Right atrium auricular region (tissue), 2 donors: Measurements from ENCODE around the gene TRMT11. TPM values are rescaled to one million over a fixed set of nuclear protein-coding genes. Genes with fewer than 3 reads are reported as not detected.
A peak's percentile ranks its signal among the peaks of the same experiment; 100 is the strongest.

Experiments used
- DNase-seq: peaks from one replicate; pipeline ENCODE4 v3.0.0-alpha.2; 2019; ENCODE audit warnings: low spot score
- H3K27ac ChIP-seq, 2 donors: fragments of 200-600 bp; sonication (generic); 1 replicate in 1 of 2; 2 replicates in 1 of 2; pipeline ENCODE4 v1.5.1; 2016 to 2019
- H3K27me3 ChIP-seq, 2 donors: fragments of 200-600 bp; sonication (generic); one replicate each; pipeline versions ENCODE4 v1.5.1 to v1.6.0; 2017 to 2019
- H3K36me3 ChIP-seq: fragments of 200-600 bp; sonication (generic); one replicate; pipeline ENCODE4 v1.5.1; 2016
- H3K4me1 ChIP-seq, 2 donors: fragments of 200-600 bp; sonication (generic); one replicate each; pipeline versions ENCODE4 v1.5.1 to v1.6.0; 2017 to 2019
- H3K4me3 ChIP-seq, 2 donors: fragments of 200-600 bp; sonication (generic); 1 replicate in 1 of 2; 2 replicates in 1 of 2; pipeline ENCODE4 v1.5.1; 2017 to 2019; ENCODE audit warnings: mild to moderate bottlenecking in 1 of 2, moderate library complexity in 1 of 2
- H3K9me3 ChIP-seq, 2 donors: fragments of 200-600 bp; sonication (generic); one replicate each; pipeline ENCODE4 v1.5.1; 2019
- CTCF ChIP-seq, 2 donors: fragments of 200-600 bp; sonication (generic); IDR thresholded peaks; one replicate each; pipeline ENCODE4 v1.5.1; 2019; ENCODE audit warnings: antibody characterized with exemption in 2 of 2
- total RNA-seq, 2 donors: library from RNA; depleted of rRNA; stranded (reverse); fragments of >200 nt; gene quantifications; one replicate each; pipeline ENCODE4 v1.1.0, GENCODE V29; 2016

Gene TRMT11
- total RNA-seq, result 10 to 100 TPM in 1 of 2 donors, 1 to 10 TPM in 1; 9.7 to 10.1 TPM

DNA sequence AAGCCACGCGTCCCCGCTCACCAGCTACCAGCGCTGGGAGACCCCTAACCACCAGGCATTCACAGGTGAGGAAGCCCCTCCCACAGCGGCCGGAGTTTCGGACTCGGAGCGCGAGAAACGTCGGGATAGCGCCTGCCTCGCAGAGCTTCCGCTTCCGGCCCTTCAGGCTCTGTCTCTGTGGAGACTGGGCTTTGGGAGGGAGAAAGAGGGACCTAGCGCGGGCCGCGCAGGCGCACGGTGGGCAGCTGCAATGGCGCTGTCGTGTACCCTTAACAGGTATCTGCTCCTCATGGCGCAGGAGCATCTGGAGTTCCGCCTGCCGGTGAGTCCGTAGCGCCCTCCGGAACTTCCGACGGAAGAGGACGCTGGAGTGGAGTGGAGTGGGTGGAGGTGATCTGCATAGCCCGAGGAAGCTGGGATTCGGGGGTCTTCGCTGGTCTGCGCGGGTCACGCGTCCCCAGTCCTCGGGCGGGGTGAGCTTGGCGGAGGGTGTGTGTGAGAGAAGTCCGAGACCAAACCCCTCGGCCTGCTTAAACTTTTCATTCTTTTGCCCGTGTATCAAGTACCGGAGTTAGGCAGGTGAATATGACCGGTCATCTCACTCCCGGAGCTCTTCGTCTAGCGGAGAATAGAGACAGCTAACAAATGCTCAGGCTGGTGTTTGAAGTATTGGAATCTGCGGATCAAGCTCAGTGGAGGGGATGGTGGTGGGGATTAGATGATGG, at the start of gene TRMT11:
TSS of gene TRMT11 (plus strand) at position 240 of the 725 bp plus-strand sequence. CDS start at position 251, 11 bp downstream.
- H3K27ac ChIP-seq, result peak within 1 kb of the TSS; percentile 79 to 82
- H3K4me1 ChIP-seq, result peaks cover 0 to 7% of the 10 kb centered on the region in 2 donors
- H3K36me3 ChIP-seq, result no peaks in the 10 kb centered on the region
- peak; percentile 82 for DNase-seq
- TF ChIP-seq CTCF (IDR thresholded peaks at IDR 0.05), result peak in 1 of 2 donors; percentile 26
- H3K9me3 ChIP-seq, result no peaks in the 10 kb centered on the region
- H3K27me3 ChIP-seq, result no peaks in the 10 kb centered on the region
- H3K4me3 ChIP-seq, result peak within 1 kb of the TSS; percentile 78 to 81

DNA sequence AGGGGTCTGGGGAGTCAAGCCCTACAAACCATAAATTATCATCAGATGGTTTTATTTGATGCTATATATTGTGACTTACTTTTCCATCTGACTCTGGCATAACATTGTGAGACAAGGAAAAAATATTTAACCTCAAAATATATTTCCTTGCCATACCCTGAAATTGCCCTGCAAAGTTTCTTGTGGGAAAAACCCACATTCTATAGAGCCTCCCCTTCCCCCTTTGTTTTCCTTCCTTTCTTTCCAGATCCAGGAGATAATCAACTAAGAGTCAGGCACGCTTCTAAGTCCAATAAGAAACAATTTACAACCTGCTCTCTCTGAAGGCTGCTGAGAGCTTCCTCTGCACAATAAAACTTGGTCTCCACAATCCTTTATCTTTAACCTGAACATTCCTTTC, 47.3 kb upstream of the TRMT11 start:
- no peaks in the 10 kb centered on the region for H3K9me3 ChIP-seq
- H3K27me3 ChIP-seq, result no peaks in the 10 kb centered on the region
- H3K27ac ChIP-seq, result no peak overlapping the region
- no peak overlapping the region for H3K4me3 ChIP-seq
- H3K36me3 ChIP-seq, result no peaks in the 10 kb centered on the region
- no peaks in the 10 kb centered on the region for H3K4me1 ChIP-seq
- TF ChIP-seq CTCF (IDR thresholded peaks at IDR 0.05), result no peak
- DNase-seq, result no peak

- TF ChIP-seq CTCF (IDR thresholded peaks at IDR 0.05), result no peak
- Histone ChIP-seq H3K27me3 (no peaks in the 10 kb centered on the region), H3K9me3 (no peaks in the 10 kb centered on the region), H3K36me3 (no peaks in the 10 kb centered on the region), H3K27ac (no peak overlapping the region), H3K4me3 (no peak overlapping the region), H3K4me1 (peaks cover 0 to 3% of the 10 kb centered on the region in 2 donors)
- no peak for DNase-seq
Observed at GRCh38 chr6:125939791-125940190, 46.5 kb upstream of the TRMT11 start.

DNA sequence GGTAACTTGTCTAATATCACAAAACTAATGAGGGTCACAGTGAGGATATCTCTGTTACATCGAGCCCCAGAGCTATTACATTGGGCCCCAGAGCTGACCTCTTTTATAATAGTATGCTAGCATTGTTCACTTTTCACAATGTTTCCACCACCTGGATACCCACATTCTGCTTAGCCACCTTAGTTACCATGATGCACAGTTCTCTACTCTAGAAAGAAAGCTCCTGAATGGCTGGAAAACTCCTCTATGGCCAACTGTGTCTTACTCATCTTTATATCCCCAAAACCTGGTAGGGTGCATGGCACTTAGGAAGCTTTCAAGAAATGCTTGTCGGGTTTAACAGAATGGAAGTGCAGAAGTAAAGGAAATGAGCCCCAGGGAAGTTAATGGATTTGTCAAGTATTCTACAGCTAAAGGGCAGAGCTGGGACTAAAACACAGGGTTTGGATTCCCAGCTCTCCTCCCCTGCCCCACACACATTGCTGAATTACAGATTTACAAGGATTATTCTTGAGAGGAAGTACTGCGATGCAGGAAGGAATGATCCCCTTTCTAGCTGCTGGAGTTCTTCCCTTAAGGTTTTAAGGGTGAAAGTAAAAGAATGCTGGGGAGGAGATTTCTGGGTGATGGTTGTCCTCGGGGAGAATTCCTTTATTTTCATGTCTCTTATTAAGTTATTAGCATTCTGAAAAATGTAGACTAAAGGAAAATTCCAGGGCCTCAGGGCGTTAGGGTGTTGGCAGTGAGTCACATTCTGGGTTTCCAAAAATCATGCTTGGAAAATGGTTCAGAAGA, 45.9 kb upstream of the TRMT11 start:
- no peaks in the 10 kb centered on the region for H3K27me3 ChIP-seq
- no peaks in the 10 kb centered on the region for H3K9me3 ChIP-seq
- peak overlapping the region in 1 of 2 donors; percentile 20 for H3K27ac ChIP-seq
- DNase-seq, result no peak
- no peak overlapping the region for H3K4me3 ChIP-seq
- no peaks in the 10 kb centered on the region for H3K36me3 ChIP-seq
- peaks cover 0 to 9% of the 10 kb centered on the region in 2 donors for H3K4me1 ChIP-seq
- no peak for TF ChIP-seq CTCF (IDR thresholded peaks at IDR 0.05)

DNA sequence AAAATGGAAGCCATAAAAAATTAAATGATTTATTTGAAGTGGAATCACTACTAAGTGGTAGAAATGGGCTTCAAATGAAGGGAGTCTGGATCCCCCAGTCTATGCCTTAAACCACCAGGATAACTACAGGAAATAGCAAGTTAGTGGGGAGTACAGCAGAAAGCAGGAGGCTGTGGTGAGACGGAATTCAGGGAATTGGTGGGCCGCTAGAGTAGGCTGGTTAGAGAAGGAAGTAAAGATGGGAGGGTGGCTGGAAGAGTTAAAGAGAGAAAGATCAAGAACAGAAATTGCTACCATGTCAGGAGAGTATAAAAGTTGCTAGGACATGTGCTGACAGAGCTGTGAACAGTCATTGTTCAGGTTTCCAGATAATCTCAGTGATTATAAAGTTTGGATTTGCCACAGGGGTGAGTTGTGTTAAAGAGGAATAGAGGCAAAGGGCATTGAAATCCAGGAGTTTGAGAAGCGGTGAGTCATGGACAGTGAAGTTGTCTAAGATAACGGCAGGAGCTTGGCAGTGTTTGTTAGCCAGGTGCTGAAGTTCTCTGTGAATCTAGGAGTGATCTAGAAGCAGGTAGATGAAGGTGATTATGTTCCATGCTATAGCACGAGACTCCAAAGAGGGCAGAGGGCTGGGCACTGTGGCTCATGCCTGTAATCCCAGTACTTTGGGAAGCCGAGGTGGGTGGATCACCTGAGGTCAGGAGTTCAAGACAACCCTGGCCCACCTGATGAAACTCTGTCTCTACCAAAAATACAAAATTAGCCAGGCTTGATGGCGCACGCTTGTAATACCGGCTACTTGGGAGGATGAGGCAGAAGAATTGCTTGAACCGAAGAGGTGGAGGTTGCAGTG, 43.4 kb upstream of the TRMT11 start:
- H3K4me1 ChIP-seq, result peaks cover 0 to 19% of the 10 kb centered on the region in 2 donors
- TF ChIP-seq CTCF (IDR thresholded peaks at IDR 0.05), result no peak
- no peak overlapping the region for H3K4me3 ChIP-seq
- no peak for DNase-seq
- no peaks in the 10 kb centered on the region for H3K27me3 ChIP-seq
- no peaks in the 10 kb centered on the region for H3K9me3 ChIP-seq
- no peaks in the 10 kb centered on the region for H3K36me3 ChIP-seq
- no peak overlapping the region for H3K27ac ChIP-seq
